Measurements from ENCODE around the gene COL5A3. TPM values are rescaled to one million over a fixed set of nuclear protein-coding genes. Genes with fewer than 3 reads are reported as not detected.

The COL5A3 gene
- total RNA-seq (2014; rRNA removed; shearing (Covaris generic)): 2.6 and 4.6 TPM in 2 replicates

GRCh38 chr19:10010247-10010691 lies at the start of gene COL5A3:
Gene COL5A3 (minus strand): TSS chr19:10010504. CDS start chr19:10010385, 119 bp downstream.

GRCh38 chr19:10013316-10013715 lies 3.0 kb upstream of the COL5A3 start, which contains the start of gene RDH8:
Gene RDH8 (plus strand): TSS chr19:10013483. CDS start chr19:10013498, 15 bp downstream.

GRCh38 chr19:9936326-9937000 lies 73.8 kb downstream of the COL5A3 start, which contains the start of gene OLFM2:
Gene OLFM2 (minus strand): TSS chr19:9936515. CDS start chr19:9936366, 149 bp downstream.

Small RNAs within 50 kb of the gene (small RNA-seq; reads per million reads assigned to genes)
- not detected for gene MIR5589

Other genes with a start within 250 kb of the COL5A3 start
- 1.9 and 7.7 TPM in 2 replicates for gene ZNF846, start 241.8 kb downstream of the COL5A3 start, total RNA-seq (2014; rRNA removed; shearing (Covaris generic))
- 27.1 and 35.0 TPM in 2 replicates for gene FBXL12, start 191.4 kb downstream of the COL5A3 start, total RNA-seq (2014; rRNA removed; shearing (Covaris generic))
- 429 and 509 TPM in 2 replicates for gene UBL5, start 182.6 kb downstream of the COL5A3 start, total RNA-seq (2014; rRNA removed; shearing (Covaris generic))
- gene PIN1, start 175.2 kb downstream of the COL5A3 start, total RNA-seq (2014; rRNA removed; shearing (Covaris generic)): 189 and 204 TPM in 2 replicates
- gene OLFM2, start 74.0 kb downstream of the COL5A3 start, total RNA-seq (2014; rRNA removed; shearing (Covaris generic)): 0.50 and 0.53 TPM in 2 replicates
- not detected in 2 replicates for gene RDH8, start 3.0 kb upstream of the COL5A3 start, total RNA-seq (2014; rRNA removed; shearing (Covaris generic))
- gene SHFL, start 75.8 kb upstream of the COL5A3 start, total RNA-seq (2014; rRNA removed; shearing (Covaris generic)): 25.4 and 28.4 TPM in 2 replicates
- 0.34 and 0.94 TPM in 2 replicates for gene ANGPTL6, start 92.2 kb upstream of the COL5A3 start, total RNA-seq (2014; rRNA removed; shearing (Covaris generic))
- 119 and 135 TPM in 2 replicates for gene PPAN, start 95.9 kb upstream of the COL5A3 start, total RNA-seq (2014; rRNA removed; shearing (Covaris generic))
- 20.8 and 21.1 TPM in 2 replicates for gene P2RY11, start 101.2 kb upstream of the COL5A3 start, total RNA-seq (2014; rRNA removed; shearing (Covaris generic))
- 698 and 733 TPM in 2 replicates for gene EIF3G, start 109.4 kb upstream of the COL5A3 start, total RNA-seq (2014; rRNA removed; shearing (Covaris generic))
- gene DNMT1, start 184.4 kb upstream of the COL5A3 start, total RNA-seq (2014; rRNA removed; shearing (Covaris generic)): 221 and 236 TPM in 2 replicates
- gene S1PR2, start 220.8 kb upstream of the COL5A3 start, total RNA-seq (2014; rRNA removed; shearing (Covaris generic)): 18.5 and 21.3 TPM in 2 replicates
- 144 and 170 TPM in 2 replicates for gene MRPL4, start 241.7 kb upstream of the COL5A3 start, total RNA-seq (2014; rRNA removed; shearing (Covaris generic))